ENCODE results near the gene IFNL3. TPM values are rescaled to one million over a fixed set of nuclear protein-coding genes. Genes with fewer than 3 reads are reported as not detected.
"Not testable (repeated sequence)": the region's sequence is repeated elsewhere in the genome, so short reads cannot be mapped to it uniquely, and the experiment has no call there.

IFNL3 gene
- polyA plus RNA-seq, 1 donor = not detected

GRCh38 chr19:39253374-39254149 is 8.8 kb upstream of the IFNL3 start:
- DNase-seq = no peak

- DNase-seq = no peak
Observed at GRCh38 chr19:39252458-39252857, 7.7 kb upstream of the IFNL3 start.

GRCh38 chr19:39251846-39252245 is 7.0 kb upstream of the IFNL3 start:
- DNase-seq = no peak

- no peak for DNase-seq
Observed at GRCh38 chr19:39251081-39251480, 6.3 kb upstream of the IFNL3 start.

GRCh38 chr19:39248806-39249205 is 4.0 kb upstream of the IFNL3 start, which contains the start of gene IFNL4:
IFNL4 (minus strand) TSS chr19:39248856.
- DNase-seq = no peak

- no peak for DNase-seq
Observed at GRCh38 chr19:39247701-39248664, 3.2 kb upstream of the IFNL3 start.

- no peak for DNase-seq
Observed at GRCh38 chr19:39246951-39247669, 2.3 kb upstream of the IFNL3 start.

- not testable (repeated sequence) for DNase-seq
Observed at GRCh38 chr19:39245166-39245565, 360 bp upstream of the IFNL3 start.

- not testable (repeated sequence) for DNase-seq
Observed at GRCh38 chr19:39243741-39244140, 1.1 kb downstream of the IFNL3 start.

GRCh38 chr19:39240421-39240820 is 4.4 kb downstream of the IFNL3 start:
- DNase-seq = no peak

GRCh38 chr19:39238944-39239343 is 5.9 kb downstream of the IFNL3 start:
- no peak for DNase-seq

- no peak for DNase-seq
Observed at GRCh38 chr19:39238209-39238608, 6.6 kb downstream of the IFNL3 start.

GRCh38 chr19:39237200-39238184 is 7.3 kb downstream of the IFNL3 start:
- DNase-seq = peak; percentile 4

- DNase-seq = no peak
Observed at GRCh38 chr19:39236527-39236926, 8.3 kb downstream of the IFNL3 start.

GRCh38 chr19:39232708-39233107 is 12.1 kb downstream of the IFNL3 start:
- no peak for DNase-seq

- no peak for DNase-seq
Observed at GRCh38 chr19:39230096-39230764, 14.6 kb downstream of the IFNL3 start.

GRCh38 chr19:39224910-39225309 is 19.9 kb downstream of the IFNL3 start:
- DNase-seq = no peak

- DNase-seq = peak; percentile 60
Observed at GRCh38 chr19:39223703-39224279, 21.0 kb downstream of the IFNL3 start.

GRCh38 chr19:39219108-39219507 is 25.7 kb downstream of the IFNL3 start:
- not testable (repeated sequence) for DNase-seq

All from left kidney (tissue), 2 donors.